H9 (cell line): ENCODE results near the gene CHI3L2. TPM values are rescaled to one million over a fixed set of nuclear protein-coding genes. Genes with fewer than 3 reads are reported as not detected.

Experiments used
- DNase-seq: peaks from one replicate; pipeline ENCODE4 v3.0.0-alpha.2; 2017
- H2AFZ ChIP-seq: one replicate; pipeline ENCODE4 v1.6.1; 2013; ENCODE audit warnings: mild to moderate bottlenecking, low read length, control low read depth, moderate library complexity
- H2AK5ac ChIP-seq: 2 replicates; pipeline ENCODE4 v1.6.1; 2013; ENCODE audit warnings: low read length, control low read depth, mixed read lengths; ENCODE audit not compliant: insufficient read length
- H2BK120ac ChIP-seq: one replicate; pipeline ENCODE4 v1.6.1; 2013; ENCODE audit warnings: low read depth, mild to moderate bottlenecking, low read length, control low read depth, inconsistent platforms; ENCODE audit not compliant: poor library complexity, severe bottlenecking
- H2BK12ac ChIP-seq: 2 replicates; pipeline ENCODE4 v1.6.1; 2013; ENCODE audit warnings: low read length, control low read depth, mixed read lengths, low read depth; ENCODE audit not compliant: insufficient read length
- H2BK15ac ChIP-seq: 2 replicates; pipeline ENCODE4 v1.6.1; 2013; ENCODE audit warnings: low read depth, low read length, control low read depth
- H2BK20ac ChIP-seq: one replicate; pipeline ENCODE4 v1.6.1; 2013; ENCODE audit warnings: low read depth, mild to moderate bottlenecking, low read length, control low read depth, inconsistent platforms; ENCODE audit not compliant: poor library complexity, severe bottlenecking
- H2BK5ac ChIP-seq: 2 replicates; pipeline ENCODE4 v1.6.1; 2013; ENCODE audit warnings: low read length, control low read depth, mixed read lengths; ENCODE audit not compliant: insufficient read length
- H3K14ac ChIP-seq: 2 replicates; pipeline ENCODE4 v1.6.1; 2013; ENCODE audit warnings: low read length, control low read depth; ENCODE audit not compliant: insufficient read depth
- H3K18ac ChIP-seq: 2 replicates; pipeline ENCODE4 v1.6.1; 2013; ENCODE audit warnings: low read depth, mild to moderate bottlenecking, mixed read lengths, low read length, control low read depth; ENCODE audit not compliant: insufficient read length
- H3K23ac ChIP-seq: 2 replicates; pipeline ENCODE4 v1.6.1; 2013; ENCODE audit warnings: low read length, control low read depth, mixed read lengths, low read depth; ENCODE audit not compliant: insufficient read length
- H3K23me2 ChIP-seq: 2 replicates; pipeline ENCODE4 v1.6.1; 2013; ENCODE audit warnings: low read depth, mild to moderate bottlenecking, mixed read lengths, low read length, control low read depth; ENCODE audit not compliant: insufficient read length, poor library complexity, severe bottlenecking
- H3K27ac ChIP-seq: 2 replicates; pipeline ENCODE4 v1.5.1; 2013; ENCODE audit warnings: low read length, control low read depth, mixed read lengths, low read depth; ENCODE audit not compliant: insufficient read length
- H3K27me3 ChIP-seq: 2 replicates; pipeline ENCODE4 v1.6.1; 2013; ENCODE audit warnings: low read length, control low read depth, inconsistent platforms; ENCODE audit not compliant: insufficient read depth
- H3K4ac ChIP-seq: 2 replicates; pipeline ENCODE4 v1.6.1; 2013; ENCODE audit warnings: low read depth, mild to moderate bottlenecking, control low read depth, inconsistent platforms, low read length, moderate library complexity
- H3K4me1 ChIP-seq: 2 replicates; pipeline ENCODE4 v1.6.1; 2013; ENCODE audit warnings: low read length, control low read depth, inconsistent platforms; ENCODE audit not compliant: insufficient read depth
- H3K4me2 ChIP-seq: 2 replicates; pipeline ENCODE4 v1.6.1; 2013; ENCODE audit warnings: low read length, control low read depth, mixed read lengths; ENCODE audit not compliant: insufficient read length, insufficient read depth
- H3K56ac ChIP-seq: 2 replicates; pipeline ENCODE4 v1.6.1; 2013; ENCODE audit warnings: low read depth, mild to moderate bottlenecking, mixed read lengths, low read length, control low read depth; ENCODE audit not compliant: insufficient read length
- H3K79me1 ChIP-seq: 2 replicates; pipeline ENCODE4 v1.6.1; 2013; ENCODE audit warnings: low read depth, mild to moderate bottlenecking, moderate library complexity, low read length, control low read depth, inconsistent platforms; ENCODE audit not compliant: insufficient read depth, poor library complexity, severe bottlenecking
- H3K79me2 ChIP-seq: 2 replicates; pipeline ENCODE4 v1.6.1; 2013; ENCODE audit warnings: low read length, control low read depth, inconsistent platforms; ENCODE audit not compliant: insufficient read depth
- H3K9ac ChIP-seq: 2 replicates; pipeline ENCODE4 v1.6.1; 2013; ENCODE audit warnings: low read length, control low read depth, mixed read lengths; ENCODE audit not compliant: insufficient read length; ENCODE audit errors: extremely low read depth
- H3K9me3 ChIP-seq: one replicate; pipeline ENCODE4 v1.6.1; 2013; ENCODE audit warnings: low read depth, low read length, inconsistent platforms; ENCODE audit not compliant: control insufficient read depth
- H3T11ph ChIP-seq: one replicate; pipeline ENCODE4 v1.6.1; 2013; ENCODE audit warnings: mild to moderate bottlenecking, low read length, control low read depth, inconsistent platforms
- H4K20me1 ChIP-seq: one replicate; pipeline ENCODE4 v1.6.1; 2013; ENCODE audit not compliant: control insufficient read depth, insufficient read length, insufficient read depth
- H4K5ac ChIP-seq: 2 replicates; pipeline ENCODE4 v1.6.1; 2013; ENCODE audit warnings: low read depth, mild to moderate bottlenecking, mixed read lengths, low read length, control low read depth; ENCODE audit not compliant: insufficient read length
- H4K8ac ChIP-seq: replicated peaks from 2 replicates; pipeline ENCODE4 v1.6.1; 2013; ENCODE audit warnings: low read length, control low read depth, mixed read lengths, low read depth; ENCODE audit not compliant: insufficient read length
- H4K91ac ChIP-seq: 2 replicates; pipeline ENCODE4 v1.6.1; 2013; ENCODE audit warnings: low read depth, mild to moderate bottlenecking, moderate library complexity, mixed read lengths, low read length, control low read depth; ENCODE audit not compliant: insufficient read length
- H3K27ac Mint-ChIP-seq, 3 experiments: 2 replicates in 2 of 3; 3 replicates in 1 of 3; pipeline ENCODE4 v1.8.0; 2020 to 2021; ENCODE audit warnings: mixed read lengths in 3 of 3, mild to moderate bottlenecking in 1 of 3, moderate library complexity in 1 of 3
- H3K27me3 Mint-ChIP-seq: 2 replicates; pipeline ENCODE4 v1.8.0; 2021; ENCODE audit warnings: low read depth, mild to moderate bottlenecking, moderate library complexity, mixed read lengths
- H3K36me3 Mint-ChIP-seq, 3 experiments: 2 replicates in 2 of 3; 3 replicates in 1 of 3; pipeline ENCODE4 v1.8.0; 2020 to 2021; ENCODE audit warnings: low read depth in 3 of 3, mixed read lengths in 3 of 3; ENCODE audit not compliant: insufficient read depth in 1 of 3
- H3K4me1 Mint-ChIP-seq, 2 experiments: 2 replicates each; pipeline ENCODE4 v1.8.0; 2020; ENCODE audit warnings: mixed read lengths in 2 of 2
- H3K4me3 Mint-ChIP-seq, 2 experiments: 2 replicates in 1 of 2; 3 replicates in 1 of 2; pipeline ENCODE4 v1.8.0; 2020 to 2021; ENCODE audit warnings: mild to moderate bottlenecking in 2 of 2, mixed read lengths in 2 of 2, moderate library complexity in 1 of 2
- H3K9me3 Mint-ChIP-seq, 2 experiments: 2 replicates in 1 of 2; 3 replicates in 1 of 2; pipeline ENCODE4 v1.8.0; 2020; ENCODE audit warnings: mild to moderate bottlenecking in 2 of 2, mixed read lengths in 2 of 2, moderate library complexity in 1 of 2
- CTCF ChIP-seq: fragments of 200-600 bp; sonication (generic); conservative IDR thresholded peaks from 3 replicates; pipeline ENCODE4 v1.8.0; 2021; ENCODE audit warnings: antibody characterized with exemption, mild to moderate bottlenecking
- WGBS: extraction: QIAGEN DNeasy Blood & Tissue Kit; methylation state at CpG from one replicate; pipeline ENCODE4 v1.1.7; 2013; ENCODE audit warnings: missing lambda C conversion rate, low lambda C conversion rate, mixed read lengths; ENCODE audit not compliant: insufficient read length; ENCODE audit errors: extremely low coverage; 5-methylcytosine and 5-hydroxymethylcytosine counted together
- total RNA-seq: library from RNA; stranded (reverse); gene quantifications from 2 replicates; pipeline ENCODE4 v1.2.1, GENCODE V29; 2021

Gene CHI3L2
- total RNA-seq, 1 experiment from 2014 or later: not detected

- H3K56ac ChIP-seq: no peak overlapping the region
- no peak for TF ChIP-seq CTCF
- WGBS: no CpG with 5 or more reads among the region's 2 CpGs
Measured at GRCh38 chr1:111205714-111206050, 21.8 kb upstream of the CHI3L2 start.

More at GRCh38 chr1:111205714-111206050, 21.8 kb upstream of the CHI3L2 start:
- no peaks in the 10 kb centered on the region for H3K4me1 ChIP-seq
- no peak overlapping the region for H2BK120ac ChIP-seq
- no peak overlapping the region for H2BK20ac ChIP-seq
- no peak overlapping the region for H4K8ac ChIP-seq
- no peak overlapping the region for H4K91ac ChIP-seq
- no peak overlapping the region for H3K4me2 ChIP-seq
- H3K27ac Mint-ChIP-seq: no peak overlapping the region
- H2AK5ac ChIP-seq: no peak overlapping the region
- DNase-seq: no peak
- no peaks in the 10 kb centered on the region for H3K27me3 ChIP-seq
- no peak overlapping the region for H2BK12ac ChIP-seq
- no peak overlapping the region for H2BK5ac ChIP-seq
- H3K18ac ChIP-seq: no peak overlapping the region
- H3K27me3 Mint-ChIP-seq: peaks cover 13% of the 10 kb centered on the region
- H3K4me3 Mint-ChIP-seq: no peak overlapping the region
- no peak overlapping the region for H2AFZ ChIP-seq
- H3K36me3 Mint-ChIP-seq: peaks cover 0 to 2% (median 0%) of the 10 kb centered on the region in 3 experiments; a peak in 1 of 7 replicates
- H3K27ac ChIP-seq: no peak overlapping the region
- H3K9me3 Mint-ChIP-seq: peaks cover 0 to 2% of the 10 kb centered on the region in 2 experiments; a peak in 1 of 5 replicates
- H3K23ac ChIP-seq: no peak overlapping the region
- H4K5ac ChIP-seq: no peak overlapping the region
- no peaks in the 10 kb centered on the region for H4K20me1 ChIP-seq
- no peak overlapping the region for H3K9ac ChIP-seq
- H3K79me2 ChIP-seq: no peaks in the 10 kb centered on the region
- H3K9me3 ChIP-seq: no peaks in the 10 kb centered on the region
- H2BK15ac ChIP-seq: no peak overlapping the region
- no peaks in the 10 kb centered on the region for H3K79me1 ChIP-seq
- no peak overlapping the region for H3T11ph ChIP-seq
- peaks cover 7 to 15% of the 10 kb centered on the region in 2 experiments for H3K4me1 Mint-ChIP-seq
- no peaks in the 10 kb centered on the region for H3K23me2 ChIP-seq
- H3K4ac ChIP-seq: no peak overlapping the region
- no peak overlapping the region for H3K14ac ChIP-seq
